CD4-positive, alpha-beta T cell (primary cell): ENCODE measurements around the gene PRKCH. TPM values are rescaled to one million over a fixed set of nuclear protein-coding genes. Genes with fewer than 3 reads are reported as not detected.
A peak's percentile ranks its signal among the peaks of the same experiment; 100 is the strongest.

Source experiments
- ATAC-seq: fragments of 200-7000 bp; cut with Tn5 transposase; one replicate; pipeline ENCODE4 v1.10.0; 2022; ENCODE audit warnings: mild to moderate bottlenecking; ENCODE audit not compliant: poor library complexity
- CTCF ChIA-PET: fragments of 350-600 bp; sonication (Branson Sonifier 250); formaldehyde crosslinking; loops from one replicate; lab custom pipeline; 2021; ENCODE audit warnings: antibody characterized with exemption, inconsistent platforms; lab: Charles Lee
- POLR2A ChIA-PET: fragments of 350-600 bp; sonication (Branson Sonifier 250); formaldehyde crosslinking; loops from one replicate; lab custom pipeline; 2021; ENCODE audit warnings: antibody characterized with exemption, inconsistent platforms; lab: Charles Lee
- DNase-seq, 14 experiments: peaks; one replicate each; pipeline ENCODE4 v3.0.0-alpha.2; 2013 to 2020; ENCODE audit warnings: mixed read lengths in 2 of 14
- H3K27ac ChIP-seq, 2 donors: one replicate each; pipeline versions ENCODE4 v1.5.1 to v1.7.0; 2013; ENCODE audit warnings: low read length in 2 of 2, low read depth in 1 of 2, mild to moderate bottlenecking in 1 of 2
- H3K27me3 ChIP-seq, 2 experiments: 1 replicate in 1 of 2; 2 replicates in 1 of 2; pipeline versions ENCODE4 v1.6.1 to v1.7.0; 2013; ENCODE audit warnings: low read length in 2 of 2, control low read depth in 1 of 2, mild to moderate bottlenecking in 1 of 2, moderate library complexity in 1 of 2; ENCODE audit not compliant: insufficient read depth in 2 of 2, control insufficient read depth in 1 of 2
- H3K36me3 ChIP-seq: one replicate; pipeline ENCODE4 v1.6.1; 2013; ENCODE audit warnings: low read length, control low read depth; ENCODE audit not compliant: insufficient read depth
- H3K4me1 ChIP-seq: one replicate; pipeline ENCODE4 v1.6.1; 2013; ENCODE audit warnings: low read length, control low read depth; ENCODE audit not compliant: insufficient read depth
- H3K4me3 ChIP-seq: one replicate; pipeline ENCODE4 v1.5.1; 2013; ENCODE audit warnings: mild to moderate bottlenecking, low read length, moderate library complexity
- H3K9me3 ChIP-seq, 2 experiments: 1 replicate in 1 of 2; 2 replicates in 1 of 2; pipeline versions ENCODE4 v1.6.1 to v1.7.0; 2013; ENCODE audit warnings: low read length in 2 of 2, mild to moderate bottlenecking in 2 of 2, control low read depth in 1 of 2, moderate library complexity in 1 of 2; ENCODE audit not compliant: control insufficient read depth in 1 of 2, insufficient read depth in 1 of 2
- H3K27ac Mint-ChIP-seq: one replicate; pipeline ENCODE4 v1.8.0; 2020; ENCODE audit warnings: mixed read lengths
- H3K27me3 Mint-ChIP-seq: one replicate; pipeline ENCODE4 v1.8.0; 2021; ENCODE audit warnings: mixed read lengths
- H3K36me3 Mint-ChIP-seq: one replicate; pipeline ENCODE4 v1.8.0; 2021; ENCODE audit warnings: low read depth, mixed read lengths
- H3K4me1 Mint-ChIP-seq: one replicate; pipeline ENCODE4 v1.8.0; 2021; ENCODE audit warnings: low read depth, mixed read lengths
- H3K4me3 Mint-ChIP-seq: one replicate; pipeline ENCODE4 v1.8.0; 2020; ENCODE audit warnings: mild to moderate bottlenecking, mixed read lengths
- H3K9me3 Mint-ChIP-seq: one replicate; pipeline ENCODE4 v1.8.0; 2020; ENCODE audit warnings: mixed read lengths
- intact Hi-C, 2 experiments: fragments of 100-400 bp; cut with DNase I in 1 of 2; cut with micrococcal nuclease in 1 of 2; formaldehyde crosslinking; loops; one replicate each; pipeline versions ENCODE4 v1.15.1 to v1.9.0; 2023 to 2025; cut with DNase I, micrococcal nuclease
- total RNA-seq, 174 experiments: library from RNA in 2 of 174; stranded (reverse) in 2 of 174; gene quantifications; one replicate each; pipeline ENCODE4 v1.2.3 and lab custom pipeline; 2021 to 2026
- TF ChIP-seq, protein P1 (sequence below): fragments of 200-600 bp; IDR thresholded peaks from one replicate; pipeline ENCODE4 v1.8.0; 2022; ENCODE audit warnings: antibody characterized with exemption, mild to moderate bottlenecking

Gene PRKCH
- total RNA-seq, 2 experiments from 2014 or later: 378 to 385 TPM

DNA sequence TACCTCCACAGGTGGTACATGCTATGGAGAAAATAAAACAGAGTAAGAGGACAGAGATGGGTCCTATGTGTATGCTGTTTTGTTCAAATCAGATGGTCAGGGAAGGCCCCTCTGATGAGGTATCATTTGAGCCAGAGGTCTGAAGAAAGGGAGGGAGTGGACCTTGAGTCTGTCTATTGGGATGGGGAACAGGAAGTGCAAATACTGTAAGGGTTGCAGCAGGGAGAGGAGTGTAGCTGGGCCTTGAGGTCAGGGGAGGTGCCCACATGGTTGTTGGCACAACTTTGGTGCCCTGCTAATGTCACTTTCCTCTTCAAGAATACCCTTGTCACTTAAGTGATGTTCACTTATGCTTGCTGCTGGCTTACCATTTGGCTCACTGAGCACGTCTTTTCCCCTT lies 83.3 kb downstream of the PRKCH start:
- ChIA-PET POLR2A (interaction anchor here (0.9 to 1.4 kb wide), 3 partner anchors 17 to 122 kb away, joined by 3 to 5 read pairs (median 5); no protein-coding TSS in a partner anchor), CTCF (no interaction called here)
- DNase-seq: no peak
- no peaks in the 10 kb centered on the region for H3K36me3 ChIP-seq
- Mint-ChIP-seq H3K27me3 (no peaks in the 10 kb centered on the region), H3K9me3 (no peaks in the 10 kb centered on the region), H3K27ac (peak overlapping the region; percentile 80), H3K4me1 (peaks cover 90% of the 10 kb centered on the region), H3K4me3 (peak overlapping the region; percentile 70), H3K36me3 (peaks cover 39% of the 10 kb centered on the region)
- intact Hi-C loops: loop anchor here (5.0 kb wide), 3 partner anchors 33 to 82 kb away; partner anchors contain the start of gene PRKCH (in 1 of the 2)
- no peaks in the 10 kb centered on the region for H3K9me3 ChIP-seq
- TF ChIP-seq, protein P1, sequence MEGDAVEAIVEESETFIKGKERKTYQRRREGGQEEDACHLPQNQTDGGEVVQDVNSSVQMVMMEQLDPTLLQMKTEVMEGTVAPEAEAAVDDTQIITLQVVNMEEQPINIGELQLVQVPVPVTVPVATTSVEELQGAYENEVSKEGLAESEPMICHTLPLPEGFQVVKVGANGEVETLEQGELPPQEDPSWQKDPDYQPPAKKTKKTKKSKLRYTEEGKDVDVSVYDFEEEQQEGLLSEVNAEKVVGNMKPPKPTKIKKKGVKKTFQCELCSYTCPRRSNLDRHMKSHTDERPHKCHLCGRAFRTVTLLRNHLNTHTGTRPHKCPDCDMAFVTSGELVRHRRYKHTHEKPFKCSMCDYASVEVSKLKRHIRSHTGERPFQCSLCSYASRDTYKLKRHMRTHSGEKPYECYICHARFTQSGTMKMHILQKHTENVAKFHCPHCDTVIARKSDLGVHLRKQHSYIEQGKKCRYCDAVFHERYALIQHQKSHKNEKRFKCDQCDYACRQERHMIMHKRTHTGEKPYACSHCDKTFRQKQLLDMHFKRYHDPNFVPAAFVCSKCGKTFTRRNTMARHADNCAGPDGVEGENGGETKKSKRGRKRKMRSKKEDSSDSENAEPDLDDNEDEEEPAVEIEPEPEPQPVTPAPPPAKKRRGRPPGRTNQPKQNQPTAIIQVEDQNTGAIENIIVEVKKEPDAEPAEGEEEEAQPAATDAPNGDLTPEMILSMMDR: no peak
- no peaks in the 10 kb centered on the region for H3K27me3 ChIP-seq
- H3K4me1 ChIP-seq: peaks cover 73% of the 10 kb centered on the region
- H3K4me3 ChIP-seq: no peak overlapping the region
- peak overlapping the region; percentile 39 to 51 for H3K27ac ChIP-seq
- ATAC-seq: no peak

GRCh38 chr14:61406198-61406597 lies 84.8 kb downstream of the PRKCH start:
- POLR2A ChIA-PET: interaction anchor here (1.0 to 1.9 kb wide), 4 partner anchors 14 to 68 kb away, joined by 3 to 5 read pairs (median 4); no protein-coding TSS in a partner anchor
- CTCF ChIA-PET: interaction anchor here (1.0 kb wide), 1 partner anchor 42 kb away, joined by 3 read pairs; no protein-coding TSS in a partner anchor
- intact Hi-C loops: loop anchor here in 1 of 2 experiments (5.0 kb wide), 1 partner anchor 46 kb away; no protein-coding TSS in a partner anchor

GRCh38 chr14:61406675-61407074 lies 85.3 kb downstream of the PRKCH start:
- H3K27me3 Mint-ChIP-seq: no peaks in the 10 kb centered on the region
- ChIA-PET POLR2A (interaction anchor here (1.1 to 1.9 kb wide), 2 partner anchors 14 to 18 kb away, joined by 4 read pairs; no protein-coding TSS in a partner anchor), CTCF (interaction anchor here (1.0 to 1.1 kb wide), 2 partner anchors 10 to 41 kb away, joined by 3 read pairs; no protein-coding TSS in a partner anchor)
- Histone ChIP-seq H3K36me3 (peaks cover 11% of the 10 kb centered on the region), H3K4me3 (no peak overlapping the region), H3K27me3 (no peaks in the 10 kb centered on the region), H3K9me3 (no peaks in the 10 kb centered on the region), H3K4me1 (peaks cover 79% of the 10 kb centered on the region), H3K27ac (peak overlapping the region; percentile 17 to 23)
- DNase-seq: peak in 4 of 14 experiments; percentile 16 to 69 (median 46)
- H3K9me3 Mint-ChIP-seq: no peaks in the 10 kb centered on the region
- H3K4me1 Mint-ChIP-seq: peaks cover 70% of the 10 kb centered on the region
- intact Hi-C loops: loop anchor here in 1 of 2 experiments (5.0 kb wide), 1 partner anchor 46 kb away; no protein-coding TSS in a partner anchor
- H3K36me3 Mint-ChIP-seq: peaks cover 34% of the 10 kb centered on the region
- TF ChIP-seq, protein P1: no peak
- peak; percentile 27 for ATAC-seq
- peak overlapping the region; percentile 80 for H3K27ac Mint-ChIP-seq
- peak overlapping the region; percentile 66 for H3K4me3 Mint-ChIP-seq

More at GRCh38 chr14:61406198-61406597, 84.8 kb downstream of the PRKCH start:
- TF ChIP-seq, protein P1: no peak
- Histone ChIP-seq H3K4me1 (peaks cover 76% of the 10 kb centered on the region), H3K36me3 (peaks cover 6% of the 10 kb centered on the region), H3K27me3 (no peaks in the 10 kb centered on the region), H3K9me3 (no peaks in the 10 kb centered on the region), H3K4me3 (no peak overlapping the region), H3K27ac (peak overlapping the region; percentile 17 to 23)
- DNase-seq (no peak), ATAC-seq (no peak)
- H3K9me3 Mint-ChIP-seq: no peaks in the 10 kb centered on the region
- peak overlapping the region; percentile 80 for H3K27ac Mint-ChIP-seq
- peaks cover 39% of the 10 kb centered on the region for H3K36me3 Mint-ChIP-seq
- H3K27me3 Mint-ChIP-seq: no peaks in the 10 kb centered on the region
- peaks cover 75% of the 10 kb centered on the region for H3K4me1 Mint-ChIP-seq
- peak overlapping the region; percentile 66 for H3K4me3 Mint-ChIP-seq
